NCI-H2196 treated with DMSO at 0.1 percent for 48 hours (cell line): ENCODE data around the gene DIPK1A.

Source experiments
- DNase-seq: peaks from one replicate; lab custom pipeline; 2025; ENCODE audit not compliant: unreplicated experiment; lab: John Stamatoyannopoulos, UW

The DIPK1A gene

GRCh38 chr1:92953491-92953890, 7.8 kb downstream of the DIPK1A start:
- no peak for DNase-seq

- no peak for DNase-seq
Measured at GRCh38 chr1:92952714-92953113, 8.5 kb downstream of the DIPK1A start.

GRCh38 chr1:92951141-92951582, 10.1 kb downstream of the DIPK1A start:
- no peak for DNase-seq

- no peak for DNase-seq
Measured at GRCh38 chr1:92949937-92950817, 11.1 kb downstream of the DIPK1A start.

- no peak for DNase-seq
Measured at GRCh38 chr1:92948071-92948470, 13.2 kb downstream of the DIPK1A start.

- no peak for DNase-seq
Measured at GRCh38 chr1:92945748-92946270, 15.5 kb downstream of the DIPK1A start.

GRCh38 chr1:92944901-92945747, 16.1 kb downstream of the DIPK1A start:
- DNase-seq = no peak

GRCh38 chr1:92943502-92943847, 17.8 kb downstream of the DIPK1A start:
- no peak for DNase-seq

- no peak for DNase-seq
Measured at GRCh38 chr1:92940541-92940940, 20.7 kb downstream of the DIPK1A start.

GRCh38 chr1:92937731-92938130, 23.5 kb downstream of the DIPK1A start:
- DNase-seq = no peak

- no peak for DNase-seq
Measured at GRCh38 chr1:92936865-92937264, 24.4 kb downstream of the DIPK1A start.

- DNase-seq = peak; percentile 25
Measured at GRCh38 chr1:92934395-92935378, 26.6 kb downstream of the DIPK1A start.

GRCh38 chr1:92933459-92933858, 27.8 kb downstream of the DIPK1A start:
- no peak for DNase-seq

GRCh38 chr1:92931691-92932090, 29.6 kb downstream of the DIPK1A start:
- no peak for DNase-seq

- no peak for DNase-seq
Measured at GRCh38 chr1:92929461-92929860, 31.8 kb downstream of the DIPK1A start.

- no peak for DNase-seq
Measured at GRCh38 chr1:92927870-92928269, 33.4 kb downstream of the DIPK1A start.

- DNase-seq = no peak
Measured at GRCh38 chr1:92926873-92927272, 34.4 kb downstream of the DIPK1A start.

- DNase-seq = no peak
Measured at GRCh38 chr1:92924501-92924900, 36.8 kb downstream of the DIPK1A start.

GRCh38 chr1:92923664-92924063, 37.6 kb downstream of the DIPK1A start:
- no peak for DNase-seq

GRCh38 chr1:92922356-92923035, 38.8 kb downstream of the DIPK1A start:
- no peak for DNase-seq
